ENCODE data around the gene PRL.

Gene PRL

GRCh38 chr6:22294301-22294700 lies 2.5 kb downstream of the PRL start:
- DNase-seq (ENCODE audit: low read depth in 2 of 2): no peak

DNA sequence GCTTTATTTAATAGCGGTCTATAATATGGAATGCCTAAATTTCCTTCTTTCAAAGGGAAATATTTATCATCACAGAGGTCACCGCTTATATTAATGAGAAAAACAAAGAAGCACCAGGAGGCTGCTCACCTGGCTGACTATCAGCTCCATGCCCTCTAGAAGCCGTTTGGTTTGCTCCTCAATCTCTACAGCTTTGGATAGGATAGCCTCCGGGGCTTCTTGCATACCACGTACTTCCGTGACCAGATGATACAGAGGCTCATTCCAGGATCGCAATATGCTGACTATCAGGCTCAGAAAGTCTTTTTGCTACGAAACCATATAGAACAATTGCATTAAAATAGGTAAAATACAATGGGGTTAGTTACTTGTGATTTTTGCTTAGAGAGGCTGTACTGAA lies 6.8 kb downstream of the PRL start:
- DNase-seq (ENCODE audit: low read depth in 2 of 2): no peak

- DNase-seq (ENCODE audit: low read depth in 2 of 2): no peak
Measured at GRCh38 chr6:22288721-22289120, 8.1 kb downstream of the PRL start.

- DNase-seq (ENCODE audit: low read depth in 2 of 2): no peak
Measured at GRCh38 chr6:22284666-22285065, 12.2 kb downstream of the PRL start.

- DNase-seq (ENCODE audit: low read depth in 2 of 2): no peak
Measured at GRCh38 chr6:22281341-22282085, 15.3 kb downstream of the PRL start.

GRCh38 chr6:22279427-22279826 lies 17.4 kb downstream of the PRL start:
- no peak for DNase-seq (ENCODE audit: low read depth in 2 of 2)

GRCh38 chr6:22271081-22271480 lies 25.8 kb downstream of the PRL start:
- DNase-seq (ENCODE audit: low read depth in 2 of 2): no peak

GRCh38 chr6:22263748-22264147 lies 33.1 kb downstream of the PRL start:
- DNase-seq (ENCODE audit: low read depth in 2 of 2): no peak

- DNase-seq (ENCODE audit: low read depth in 2 of 2): no peak
Measured at GRCh38 chr6:22254886-22255285, 42.0 kb downstream of the PRL start.

- no peak for DNase-seq (ENCODE audit: low read depth in 2 of 2)
Measured at GRCh38 chr6:22253955-22254655, 42.7 kb downstream of the PRL start.

DNA sequence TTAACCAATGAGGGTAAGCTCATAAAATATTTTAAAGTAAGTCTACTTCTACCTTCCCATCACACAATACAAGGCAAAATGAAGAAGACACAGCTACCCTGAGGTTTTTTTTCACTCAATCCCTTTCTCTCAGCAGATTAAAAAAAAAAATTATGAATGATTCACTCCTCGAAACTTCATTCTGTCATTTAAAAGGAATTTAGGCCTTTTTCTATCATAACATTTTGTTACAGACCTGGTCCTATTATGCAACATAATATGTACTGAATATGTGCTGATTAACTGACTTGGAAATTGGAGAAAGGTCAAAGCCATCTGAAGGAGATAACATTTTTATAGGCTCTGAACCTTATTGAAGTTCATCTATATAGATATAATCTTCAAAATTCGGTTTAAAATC lies 45.5 kb downstream of the PRL start:
- DNase-seq (ENCODE audit: low read depth in 2 of 2): no peak

DNA sequence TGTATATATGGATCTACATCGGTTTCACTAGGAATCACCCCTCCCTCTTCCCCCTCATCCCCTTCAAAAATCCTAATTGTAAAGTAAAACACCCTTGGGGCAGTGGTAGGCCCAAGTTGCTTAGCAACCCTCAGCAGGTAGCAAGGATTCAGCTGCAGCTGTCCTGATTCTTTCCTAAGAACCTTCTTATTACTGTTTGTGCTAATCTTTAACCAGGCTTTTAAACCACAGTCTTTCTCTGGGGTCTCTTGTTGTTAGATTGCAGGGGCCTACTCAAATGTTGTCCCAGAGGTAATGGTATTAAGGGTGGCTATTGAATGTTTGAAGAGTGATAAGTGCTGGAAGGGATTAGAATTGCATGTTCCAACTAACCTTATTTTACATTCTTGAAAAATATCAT lies 46.4 kb downstream of the PRL start:
- no peak for DNase-seq (ENCODE audit: low read depth in 2 of 2)

DNA sequence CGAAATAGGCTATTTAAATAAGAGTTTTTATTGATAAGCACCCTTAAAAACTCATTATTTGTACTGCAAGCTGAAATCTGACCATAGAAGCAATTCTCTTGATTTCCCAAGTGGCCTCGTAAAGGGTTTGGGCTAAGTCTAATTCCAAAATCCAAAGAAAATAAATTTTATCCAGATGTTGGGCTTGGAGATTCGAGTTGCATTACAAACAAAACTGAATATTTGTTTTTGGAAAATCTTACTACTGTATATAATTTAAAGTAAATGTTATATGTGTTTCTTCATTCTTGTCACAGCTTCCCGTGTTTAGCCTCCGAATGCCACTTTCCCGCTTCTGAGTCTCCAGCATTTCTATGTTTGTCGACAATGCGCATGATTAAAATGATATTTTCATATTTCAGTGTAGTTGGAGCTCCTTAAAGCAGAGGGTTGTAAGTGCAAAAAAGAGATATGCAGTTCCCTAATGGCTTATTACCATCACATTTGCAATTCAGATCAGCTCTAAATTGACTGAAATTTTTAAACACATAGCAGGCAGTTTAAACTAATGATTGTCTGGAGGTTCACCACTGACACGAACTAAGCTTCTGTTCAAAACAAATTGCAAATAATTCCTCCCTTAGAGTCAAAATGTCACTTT lies 47.0 kb downstream of the PRL start:
- DNase-seq (ENCODE audit: low read depth in 2 of 2): no peak

DNA sequence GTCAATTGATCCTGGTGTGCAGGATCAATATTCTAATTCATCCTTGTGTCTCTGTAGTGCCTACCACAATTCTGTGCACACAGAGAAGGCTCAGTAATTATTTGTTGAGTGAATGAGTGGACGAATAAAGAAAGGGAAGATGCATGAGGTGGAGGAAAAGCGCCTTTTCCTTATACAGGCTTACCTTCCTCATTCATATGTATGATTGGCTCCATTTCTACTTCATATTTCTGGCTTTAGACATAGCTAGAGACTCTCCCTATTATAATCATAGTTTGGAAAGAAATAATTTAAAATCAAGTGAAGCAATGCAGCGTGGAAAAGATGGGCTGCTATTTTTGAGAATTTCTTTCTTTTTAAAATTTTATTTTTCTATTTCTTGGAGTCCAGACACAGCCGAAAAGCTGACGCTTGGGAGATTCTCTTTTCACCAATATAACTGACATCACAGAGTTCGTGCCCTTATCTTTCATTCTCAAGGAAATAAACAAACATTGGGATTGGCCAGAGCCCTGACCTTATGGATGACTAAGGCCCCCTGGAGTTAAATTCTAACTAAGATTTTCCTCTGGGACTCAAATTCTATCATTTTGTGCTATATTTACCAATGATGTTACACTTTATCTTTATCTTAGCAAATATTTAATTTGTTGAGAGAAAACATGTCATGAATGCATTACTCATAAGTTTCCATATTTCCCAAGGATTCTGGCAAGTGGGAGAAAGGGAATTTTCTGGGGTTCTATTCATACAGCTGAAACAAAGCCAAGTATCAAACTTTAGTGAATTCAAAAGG lies 48.1 kb downstream of the PRL start:
- no peak for DNase-seq (ENCODE audit: low read depth in 2 of 2)

DNA sequence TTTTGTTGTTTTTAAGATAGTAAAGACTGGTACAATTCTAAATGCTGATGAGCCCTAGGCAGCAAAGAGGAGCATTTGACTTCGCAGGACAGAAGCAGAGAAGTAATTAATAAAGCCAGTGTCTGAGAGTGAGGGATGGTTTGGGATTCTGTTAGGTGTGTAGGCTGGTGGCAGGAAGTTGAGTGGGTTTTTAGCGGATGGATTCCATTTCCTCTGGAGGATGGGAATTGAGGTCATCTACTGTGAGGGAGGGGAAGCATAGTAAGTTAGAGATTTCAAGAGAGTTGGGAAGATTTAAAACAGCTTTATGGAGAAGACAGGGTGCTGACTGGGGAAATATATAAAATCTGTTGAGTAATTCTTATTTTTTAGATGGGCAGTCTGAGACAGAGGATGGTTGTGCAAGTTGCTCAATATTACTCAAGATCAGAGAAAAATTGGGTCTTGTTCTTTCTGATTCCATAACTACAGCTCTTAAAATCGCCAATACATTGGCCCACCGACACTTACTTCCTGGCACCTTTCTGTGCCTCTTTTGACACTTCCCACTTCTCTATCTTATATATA lies 48.8 kb downstream of the PRL start:
- DNase-seq (ENCODE audit: low read depth in 2 of 2): no peak

- DNase-seq (ENCODE audit: low read depth in 2 of 2): no peak
Measured at GRCh38 chr6:22240025-22240424, 56.8 kb downstream of the PRL start.

- no peak for DNase-seq (ENCODE audit: low read depth in 2 of 2)
Measured at GRCh38 chr6:22239261-22239921, 57.4 kb downstream of the PRL start.

- no peak for DNase-seq (ENCODE audit: low read depth in 2 of 2)
Measured at GRCh38 chr6:22238861-22239260, 58.0 kb downstream of the PRL start.

GRCh38 chr6:22237526-22237925 lies 59.3 kb downstream of the PRL start:
- DNase-seq (ENCODE audit: low read depth in 2 of 2): no peak
